WTC11 (cell line): ENCODE data around the gene KCNIP1.

ENCODE experiments used
- AFF4 ChIP-seq: sonication (generic); formaldehyde crosslinking; IDR thresholded peaks from 2 replicates; pipeline ENCODE4 v1.8.1; 2023; ENCODE audit warnings: mild to moderate bottlenecking, missing genetic modification reagents, borderline replicate concordance
- AR ChIP-seq: fragments of 250-450 bp; sonication (Bioruptor Pico); IDR thresholded peaks from 2 replicates; pipeline ENCODE4 v1.9.0; 2021; ENCODE audit warnings: mild to moderate bottlenecking
- CBFB ChIP-seq: sonication (generic); formaldehyde crosslinking; IDR thresholded peaks from 2 replicates; pipeline ENCODE4 v1.8.1; 2022; ENCODE audit warnings: mild to moderate bottlenecking, low read depth, missing genetic modification reagents
- CTCF ChIP-seq: fragments of 200-600 bp; IDR thresholded peaks from 2 replicates; pipeline ENCODE4 v1.8.0; 2022; ENCODE audit warnings: antibody characterized with exemption
- ESRRA ChIP-seq: sonication (generic); formaldehyde crosslinking; IDR thresholded peaks from 2 replicates; pipeline ENCODE4 v1.8.1; 2022; ENCODE audit warnings: mild to moderate bottlenecking, missing genetic modification reagents, borderline replicate concordance
- FOXK1 ChIP-seq: sonication (generic); formaldehyde crosslinking; IDR thresholded peaks from 2 replicates; pipeline ENCODE4 v1.8.0; 2022; ENCODE audit warnings: mild to moderate bottlenecking, moderate library complexity, missing genetic modification reagents
- JUN ChIP-seq: sonication (generic); formaldehyde crosslinking; IDR thresholded peaks from 2 replicates; pipeline ENCODE4 v1.8.0; 2023; ENCODE audit warnings: mild to moderate bottlenecking, missing genetic modification reagents
- KAT7 ChIP-seq: sonication (generic); formaldehyde crosslinking; IDR thresholded peaks from 2 replicates; pipeline ENCODE4 v1.8.1; 2023; ENCODE audit warnings: missing genetic modification reagents, mild to moderate bottlenecking, borderline replicate concordance
- NR1H2 ChIP-seq: sonication (generic); formaldehyde crosslinking; IDR thresholded peaks from 2 replicates; pipeline ENCODE4 v1.9.0; 2021; ENCODE audit warnings: mild to moderate bottlenecking, moderate library complexity, missing genetic modification reagents
- ZNF121 ChIP-seq: sonication (generic); formaldehyde crosslinking; IDR thresholded peaks from 2 replicates; pipeline ENCODE4 v1.8.0; 2023; ENCODE audit warnings: missing genetic modification reagents
- ZNF263 ChIP-seq: sonication (generic); formaldehyde crosslinking; IDR thresholded peaks from 2 replicates; pipeline ENCODE4 v1.8.1; 2022; ENCODE audit warnings: low read depth, mild to moderate bottlenecking, moderate library complexity, missing genetic modification reagents
- ZNF512 ChIP-seq: sonication (generic); formaldehyde crosslinking; IDR thresholded peaks from 2 replicates; pipeline ENCODE4 v1.8.1; 2022; ENCODE audit warnings: missing genetic modification reagents, borderline replicate concordance

GRCh38 chr5:170557314-170557713 lies 53.5 kb downstream of the KCNIP1 start:
- no peak for TF ChIP-seq ZNF121 (CRISPR knock-in tag)
- no peak for TF ChIP-seq CTCF
- no peak for TF ChIP-seq ZNF263 (CRISPR knock-in tag)
- TF ChIP-seq ESRRA (CRISPR knock-in tag), result no peak
- no peak for TF ChIP-seq JUN (CRISPR knock-in tag)
- TF ChIP-seq ZNF512 (CRISPR knock-in tag), result no peak
- TF ChIP-seq CBFB (CRISPR knock-in tag), result no peak
- no peak for TF ChIP-seq NR1H2 (CRISPR knock-in tag)
- TF ChIP-seq KAT7 (CRISPR knock-in tag), result no peak
- no peak for TF ChIP-seq AR (CRISPR knock-in tag)
- TF ChIP-seq AFF4 (CRISPR knock-in tag), result no peak
- no peak for TF ChIP-seq FOXK1 (CRISPR knock-in tag)
